GM19099 (cell line): ENCODE data around the gene CIAO3.

Experiments
- POLR2A ChIP-seq: IDR thresholded peaks from 3 replicates; pipeline ENCODE4 v1.6.1; 2011; ENCODE audit warnings: low read depth; ENCODE audit not compliant: insufficient read length; ENCODE audit errors: extremely low read depth

The CIAO3 gene

DNA sequence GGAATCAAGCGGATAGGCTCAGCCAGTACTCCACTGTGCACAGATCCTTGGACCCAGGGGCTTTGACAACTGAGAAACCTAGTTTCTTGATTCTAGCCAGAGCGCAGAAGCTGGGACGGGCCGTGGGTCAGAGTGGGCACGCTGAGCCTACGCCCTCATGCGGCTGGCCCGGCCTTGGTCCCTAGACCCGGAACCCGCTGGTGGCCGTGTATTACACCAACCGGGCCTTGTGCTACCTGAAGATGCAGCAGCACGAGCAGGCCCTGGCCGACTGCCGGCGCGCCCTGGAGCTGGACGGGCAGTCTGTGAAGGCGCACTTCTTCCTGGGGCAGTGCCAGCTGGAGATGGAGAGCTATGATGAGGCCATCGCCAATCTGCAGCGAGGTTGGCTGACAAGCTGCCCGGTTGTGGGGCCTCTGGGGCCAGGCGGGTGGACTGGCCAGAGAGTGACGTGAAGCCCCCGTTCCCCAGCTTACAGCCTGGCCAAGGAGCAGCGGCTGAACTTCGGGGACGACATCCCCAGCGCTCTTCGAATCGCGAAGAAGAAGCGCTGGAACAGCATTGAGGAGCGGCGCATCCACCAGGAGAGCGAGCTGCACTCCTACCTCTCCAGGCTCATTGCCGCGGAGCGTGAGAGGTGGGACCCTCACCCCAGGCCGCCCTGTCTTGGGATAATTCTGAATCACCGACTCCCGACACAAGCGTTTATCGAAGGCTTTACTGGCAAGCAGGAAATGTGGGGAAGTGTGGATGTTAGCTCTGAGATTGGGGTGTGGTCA, 59.6 kb downstream of the CIAO3 start:
- peak; percentile 22 for TF ChIP-seq POLR2A

DNA sequence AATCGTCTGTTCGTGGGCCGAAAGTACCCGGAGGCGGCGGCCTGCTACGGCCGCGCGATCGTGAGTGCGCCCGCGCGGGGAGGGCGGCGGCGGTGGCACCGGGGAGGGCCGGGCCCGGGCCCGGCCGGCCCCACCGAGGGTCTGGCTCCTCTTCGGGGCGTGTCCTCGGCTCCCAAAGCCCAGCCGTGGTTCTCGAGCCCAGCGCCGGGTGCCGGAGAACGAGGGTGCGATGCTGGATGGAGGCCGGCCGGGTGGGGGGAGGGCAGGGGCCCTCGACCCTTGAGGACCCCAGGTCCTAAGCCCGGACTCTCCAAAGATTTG, 60.2 kb downstream of the CIAO3 start:
- no peak for TF ChIP-seq POLR2A

DNA sequence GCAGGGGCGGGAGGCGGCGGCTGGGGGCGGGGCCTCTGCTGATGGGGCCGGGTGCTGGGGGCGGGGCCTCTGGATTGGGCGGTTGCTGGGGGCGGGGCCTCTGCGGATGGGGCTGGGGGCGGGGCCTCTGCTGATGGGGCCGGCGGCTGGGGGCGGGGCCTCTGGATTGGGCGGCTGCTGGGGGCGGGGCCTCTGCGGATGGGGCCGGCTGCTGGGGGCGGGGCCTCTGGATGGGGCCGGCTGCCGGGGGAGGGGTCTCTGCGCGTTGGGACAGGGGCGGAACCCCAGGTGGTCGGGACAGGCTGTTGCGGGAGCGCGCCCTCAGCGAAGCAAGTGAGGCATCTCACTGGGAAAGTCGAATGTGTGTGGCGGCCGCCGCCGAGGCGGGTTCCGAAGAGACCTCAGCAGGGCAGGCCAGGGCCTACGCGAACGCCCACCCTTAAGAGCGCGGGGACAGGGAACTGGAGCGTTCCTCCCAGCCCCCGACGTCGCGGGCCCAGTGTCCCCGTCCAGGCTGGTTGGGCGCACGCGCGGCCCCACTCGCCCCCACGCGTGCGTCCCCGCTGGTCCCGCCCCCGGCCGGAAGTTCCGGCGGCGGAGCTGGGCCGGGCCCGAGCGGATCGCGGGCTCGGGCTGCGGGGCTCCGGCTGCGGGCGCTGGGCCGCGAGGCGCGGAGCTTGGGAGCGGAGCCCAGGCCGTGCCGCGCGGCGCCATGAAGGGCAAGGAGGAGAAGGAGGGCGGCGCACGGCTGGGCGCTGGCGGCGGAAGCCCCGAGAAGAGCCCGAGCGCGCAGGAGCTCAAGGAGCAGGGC, 60.8 kb downstream of the CIAO3 start, which contains the start of gene STUB1:
STUB1 (plus strand) TSS at position 597 of the 811 bp plus-strand sequence; CDS start at position 713, 116 bp downstream.
- TF ChIP-seq POLR2A = peak; percentile 81
